Suppressor macrophage treated with lipopolysaccharide for 1 hour (primary cell): Measurements from ENCODE around the gene GAGE10.
A peak's percentile ranks its signal among the peaks of the same experiment; 100 is the strongest.

Source experiments
- DNase-seq, 3 donors: peaks; one replicate each; pipeline ENCODE4 v3.0.0-alpha.2; 2020 to 2022

GAGE10 gene

GRCh38 chrX:49303346-49303745 lies at the start of gene GAGE10:
TSS of gene GAGE10 (plus strand) at chrX:49303646. CDS start at chrX:49304860, 1,214 bp downstream.
- DNase-seq = no peak

GRCh38 chrX:49254639-49255038 lies 48.8 kb upstream of the GAGE10 start:
- no peak for DNase-seq

- DNase-seq = no peak
Measured at GRCh38 chrX:49256268-49256995, 47.0 kb upstream of the GAGE10 start.

- no peak for DNase-seq
Measured at GRCh38 chrX:49257074-49257790, 46.2 kb upstream of the GAGE10 start.

- no peak for DNase-seq
Measured at GRCh38 chrX:49257846-49258748, 45.3 kb upstream of the GAGE10 start.

GRCh38 chrX:49258749-49259124 lies 44.7 kb upstream of the GAGE10 start:
- DNase-seq = no peak

- DNase-seq = no peak
Measured at GRCh38 chrX:49260221-49260985, 43.0 kb upstream of the GAGE10 start.

GRCh38 chrX:49262603-49263002 lies 40.8 kb upstream of the GAGE10 start:
- no peak for DNase-seq

- DNase-seq = no peak
Measured at GRCh38 chrX:49263631-49264030, 39.8 kb upstream of the GAGE10 start.

GRCh38 chrX:49264460-49264859 lies 39.0 kb upstream of the GAGE10 start, which contains the start of gene FOXP3:
TSS of gene FOXP3 (minus strand) at chrX:49264710. CDS start at chrX:49258505, 6,205 bp downstream.
- no peak for DNase-seq

- DNase-seq = no peak
Measured at GRCh38 chrX:49266523-49267445, 36.7 kb upstream of the GAGE10 start.

- peak in 1 of 3 donors; percentile 1 for DNase-seq
Measured at GRCh38 chrX:49268702-49269009, 34.8 kb upstream of the GAGE10 start.

GRCh38 chrX:49269010-49269766 lies 34.3 kb upstream of the GAGE10 start:
- peak; percentile 94 to 96 (median 95) for DNase-seq

GRCh38 chrX:49269767-49270248 lies 33.6 kb upstream of the GAGE10 start, which contains the start of gene PPP1R3F:
TSS of gene PPP1R3F (plus strand) at chrX:49269793. CDS start at chrX:49269870, 77 bp downstream.
- DNase-seq = peak in 1 of 3 donors; percentile 70

GRCh38 chrX:49270249-49270921 lies 33.1 kb upstream of the GAGE10 start:
- no peak for DNase-seq

- no peak for DNase-seq
Measured at GRCh38 chrX:49271341-49271740, 32.1 kb upstream of the GAGE10 start.

- no peak for DNase-seq
Measured at GRCh38 chrX:49272421-49272820, 31.0 kb upstream of the GAGE10 start.

- DNase-seq = no peak
Measured at GRCh38 chrX:49273181-49273727, 30.2 kb upstream of the GAGE10 start.

GRCh38 chrX:49276207-49276606 lies 27.2 kb upstream of the GAGE10 start:
- DNase-seq = no peak
